DMS114 treated with DMSO at 0.1 percent for 48 hours (cell line): ENCODE measurements around the gene DCUN1D3.
"Not testable (repeated sequence)": the region's sequence is repeated elsewhere in the genome, so short reads cannot be mapped to it uniquely, and the experiment has no call there.

Source experiments
- DNase-seq: peaks from one replicate; lab custom pipeline; 2025; ENCODE audit not compliant: unreplicated experiment; lab: John Stamatoyannopoulos, UW

Gene DCUN1D3, protein sequence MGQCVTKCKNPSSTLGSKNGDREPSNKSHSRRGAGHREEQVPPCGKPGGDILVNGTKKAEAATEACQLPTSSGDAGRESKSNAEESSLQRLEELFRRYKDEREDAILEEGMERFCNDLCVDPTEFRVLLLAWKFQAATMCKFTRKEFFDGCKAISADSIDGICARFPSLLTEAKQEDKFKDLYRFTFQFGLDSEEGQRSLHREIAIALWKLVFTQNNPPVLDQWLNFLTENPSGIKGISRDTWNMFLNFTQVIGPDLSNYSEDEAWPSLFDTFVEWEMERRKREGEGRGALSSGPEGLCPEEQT

GRCh38 chr16:20900299-20901067 lies at the start of gene DCUN1D3, which contains the start of gene LYRM1:
TSS of gene DCUN1D3 (minus strand) at chr16:20900358. CDS start at chr16:20862538, 37,820 bp downstream.
TSS of gene LYRM1 (plus strand) at chr16:20900771. CDS start at chr16:20915556, 14,785 bp downstream.
- peak; percentile 93 for DNase-seq

- DNase-seq, result no peak
Observed at GRCh38 chr16:20949660-20950059, 49.5 kb upstream of the DCUN1D3 start.

DNA sequence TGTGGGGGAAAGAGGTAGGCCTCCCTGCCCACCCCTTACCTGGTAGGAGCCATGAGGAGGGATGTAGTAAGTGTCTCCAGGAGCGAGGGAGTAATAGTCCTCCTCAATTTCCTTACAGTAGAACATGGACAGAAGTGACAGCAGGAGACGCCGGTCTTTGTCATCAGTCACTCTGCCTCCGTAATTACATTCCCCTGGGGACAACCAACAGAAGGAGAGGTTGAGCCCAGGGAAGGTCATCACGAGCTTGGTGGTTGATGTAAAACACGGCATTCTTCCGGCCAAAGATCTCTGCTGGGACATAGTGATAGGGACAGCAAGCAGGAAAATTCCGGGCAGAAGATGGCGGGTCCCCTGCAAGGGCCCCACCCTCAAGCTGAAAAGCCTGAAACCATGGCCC lies 48.3 kb upstream of the DCUN1D3 start:
- DNase-seq, result no peak

- DNase-seq, result no peak
Observed at GRCh38 chr16:20946015-20946629, 46.0 kb upstream of the DCUN1D3 start.

DNA sequence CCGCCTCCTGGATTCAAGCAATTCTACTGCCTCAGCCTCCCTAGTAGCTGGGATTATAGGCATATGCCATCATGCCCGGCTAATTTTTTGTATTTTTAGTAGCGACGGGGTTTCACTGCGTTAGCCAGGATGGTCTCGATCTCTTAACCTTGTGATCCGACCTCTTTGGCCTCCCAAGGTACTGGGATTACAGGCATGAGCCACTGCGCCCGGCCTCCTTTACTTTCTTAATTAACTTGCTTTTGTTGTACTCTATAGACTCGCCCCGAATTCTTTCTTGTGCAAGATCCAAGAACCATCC lies 45.4 kb upstream of the DCUN1D3 start:
- DNase-seq, result not testable (repeated sequence)

DNA sequence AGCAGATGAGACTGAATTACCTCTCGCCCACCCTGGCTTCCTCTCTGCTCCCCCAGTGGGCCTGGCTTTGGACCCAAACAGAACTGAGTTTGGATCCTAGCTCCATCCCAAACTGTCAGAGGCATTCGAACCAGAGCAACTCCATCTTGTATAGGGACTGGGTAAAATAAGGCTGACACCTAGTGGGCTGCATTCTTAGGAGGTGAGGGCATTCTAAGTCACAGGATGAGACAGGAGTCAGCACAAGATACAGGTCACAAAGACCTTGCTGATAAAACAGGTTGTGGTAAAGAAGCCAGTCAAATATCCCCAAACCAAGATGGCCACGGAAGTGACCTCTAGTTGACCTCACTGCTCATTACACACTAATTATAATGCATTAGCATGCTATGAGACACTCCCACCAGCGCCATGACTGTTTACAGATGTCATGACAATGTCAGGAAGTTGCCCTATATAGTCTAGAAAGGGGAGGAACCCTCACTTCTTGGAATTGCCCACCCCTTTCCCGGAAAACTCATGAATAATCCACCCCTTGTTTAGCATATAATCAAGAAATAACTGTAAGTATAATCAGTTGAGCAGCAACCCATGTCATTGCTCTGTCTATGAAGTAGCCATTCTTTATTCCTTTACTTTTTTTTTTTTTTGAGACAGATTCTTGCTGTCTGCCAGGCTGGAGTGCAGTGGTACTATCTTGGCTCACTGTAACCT lies 44.9 kb upstream of the DCUN1D3 start:
- DNase-seq, result no peak

DNA sequence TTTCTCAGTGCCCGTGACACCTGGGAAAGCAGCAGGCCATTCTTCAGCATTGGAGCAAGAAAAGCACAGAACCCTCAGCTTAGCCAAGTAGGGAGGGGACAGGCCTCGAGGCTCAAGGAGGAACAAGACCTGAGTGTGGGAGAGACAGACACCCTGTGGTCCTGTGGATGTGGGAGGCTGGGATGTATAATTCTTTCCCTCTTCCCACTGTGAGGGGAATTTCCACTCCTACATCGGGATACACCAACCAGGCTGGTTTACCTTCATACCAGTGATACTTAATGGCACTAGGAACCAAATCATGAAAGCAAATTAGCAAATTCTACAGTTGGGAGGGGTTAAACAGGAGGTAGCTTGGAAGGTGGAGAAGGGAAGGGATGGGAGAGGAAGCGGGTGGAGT lies 42.1 kb upstream of the DCUN1D3 start:
- DNase-seq, result no peak

DNA sequence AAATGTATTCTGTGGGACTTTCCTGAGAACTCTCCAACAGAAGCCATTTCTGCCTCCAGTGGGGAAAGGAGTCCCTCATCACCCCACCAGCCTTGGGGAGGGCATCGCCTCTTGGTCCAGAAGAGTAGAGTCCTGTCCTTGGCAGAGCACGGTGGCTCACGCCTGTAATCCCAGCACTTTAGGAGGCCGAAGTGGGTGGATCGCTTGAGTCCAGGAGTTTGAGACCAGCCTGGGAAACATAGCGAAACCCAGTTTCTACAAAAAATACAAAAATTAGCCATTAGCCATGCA lies 41.4 kb upstream of the DCUN1D3 start:
- DNase-seq, result no peak

DNA sequence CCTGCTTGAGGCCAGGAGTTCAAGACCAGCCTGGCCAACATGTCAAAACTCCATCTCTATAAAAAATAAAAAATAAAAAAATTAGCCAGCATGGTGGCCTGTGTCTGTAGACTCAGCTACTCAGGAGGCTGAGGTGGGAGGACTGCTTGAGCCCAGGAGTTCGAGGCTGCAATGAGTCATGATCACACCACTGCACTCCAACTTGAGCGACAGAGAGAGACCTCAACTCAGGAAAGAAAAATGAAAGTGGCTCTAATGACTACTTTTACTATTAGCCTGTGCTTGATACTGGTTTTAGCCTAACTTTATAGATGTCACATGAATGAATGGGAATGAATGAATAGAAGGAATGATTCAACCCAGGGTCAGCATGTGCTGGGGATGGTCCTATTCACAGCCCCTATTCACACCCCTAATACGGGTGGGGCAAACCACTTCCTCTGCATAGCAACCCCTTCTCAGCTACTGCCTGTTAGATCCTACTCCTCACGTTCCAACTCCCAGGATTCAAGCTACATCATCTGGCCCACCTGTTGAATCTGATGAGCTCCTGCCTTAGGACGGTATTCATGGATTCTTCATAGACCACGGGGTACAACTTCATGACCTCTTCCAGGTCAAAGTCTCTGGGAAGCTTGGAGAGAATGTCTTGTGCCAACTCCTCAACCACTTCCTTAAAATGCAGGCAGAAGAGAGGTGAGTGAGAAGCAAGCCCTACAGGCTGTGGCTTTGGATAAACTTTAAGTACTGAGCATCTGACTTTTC lies 40.9 kb upstream of the DCUN1D3 start:
- no peak for DNase-seq

- DNase-seq, result no peak
Observed at GRCh38 chr16:20939611-20940010, 39.5 kb upstream of the DCUN1D3 start.

- DNase-seq, result no peak
Observed at GRCh38 chr16:20938426-20938825, 38.3 kb upstream of the DCUN1D3 start.

GRCh38 chr16:20937736-20938135 lies 37.6 kb upstream of the DCUN1D3 start:
- DNase-seq, result no peak

DNA sequence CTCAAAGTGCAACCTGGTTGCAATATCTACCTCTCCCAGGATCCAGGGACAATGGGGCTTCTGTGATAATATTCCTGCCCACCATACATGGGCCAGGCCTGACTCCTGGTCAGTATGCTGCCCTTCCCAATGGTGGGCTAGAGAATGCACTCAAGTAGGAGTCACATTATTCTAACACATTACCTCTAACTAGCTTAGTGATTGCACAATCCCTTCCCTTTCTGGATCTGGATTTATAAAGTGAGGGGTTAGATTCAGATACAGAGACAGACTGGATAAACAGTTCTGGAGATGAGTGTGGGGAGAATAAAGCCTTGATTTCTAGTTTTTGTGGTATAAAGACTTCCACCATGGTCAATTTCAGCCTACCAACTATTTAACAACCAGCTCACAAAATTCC lies 33.4 kb upstream of the DCUN1D3 start:
- DNase-seq, result no peak

DNA sequence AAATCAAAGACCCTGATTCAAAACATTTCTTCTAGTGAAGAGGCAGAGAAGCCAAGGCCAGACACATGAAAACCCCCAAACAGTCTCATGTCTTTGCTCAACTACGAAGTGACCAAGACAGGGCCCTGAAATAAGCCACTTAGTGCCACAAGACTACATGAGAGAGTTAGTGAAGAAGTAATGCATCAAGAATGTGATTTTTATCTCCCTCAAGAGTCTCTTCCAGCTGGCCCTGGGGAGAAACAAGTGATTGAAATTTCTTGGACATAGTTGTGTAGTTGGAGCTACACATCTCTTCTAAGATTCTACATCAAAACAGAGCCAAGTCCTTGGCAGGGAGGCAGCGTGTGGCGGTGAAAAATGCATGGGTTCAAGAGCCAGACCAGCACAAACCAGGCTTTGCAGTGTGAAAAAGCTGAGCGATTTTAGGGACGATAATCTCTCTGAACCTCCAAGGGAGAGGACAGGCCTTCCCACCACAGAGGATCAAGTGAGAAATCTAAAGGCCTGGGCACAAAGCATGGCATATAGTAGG lies 31.0 kb upstream of the DCUN1D3 start:
- DNase-seq, result no peak

DNA sequence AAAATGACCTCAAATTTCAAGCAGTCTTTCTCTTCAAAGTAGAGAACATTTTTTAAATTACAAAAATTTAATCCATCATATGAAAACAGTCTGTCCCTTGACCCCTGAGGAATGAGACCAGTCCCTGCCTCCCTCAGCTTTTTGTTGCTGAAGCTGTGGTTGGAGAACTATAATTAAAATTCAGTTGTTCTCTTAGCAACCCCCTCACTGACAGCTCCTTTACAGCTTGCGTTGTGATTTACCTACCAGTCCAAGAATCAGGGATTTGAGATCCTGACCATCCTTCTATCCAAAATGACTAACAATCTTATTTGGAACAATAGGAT lies 30.2 kb upstream of the DCUN1D3 start:
- DNase-seq, result no peak

DNA sequence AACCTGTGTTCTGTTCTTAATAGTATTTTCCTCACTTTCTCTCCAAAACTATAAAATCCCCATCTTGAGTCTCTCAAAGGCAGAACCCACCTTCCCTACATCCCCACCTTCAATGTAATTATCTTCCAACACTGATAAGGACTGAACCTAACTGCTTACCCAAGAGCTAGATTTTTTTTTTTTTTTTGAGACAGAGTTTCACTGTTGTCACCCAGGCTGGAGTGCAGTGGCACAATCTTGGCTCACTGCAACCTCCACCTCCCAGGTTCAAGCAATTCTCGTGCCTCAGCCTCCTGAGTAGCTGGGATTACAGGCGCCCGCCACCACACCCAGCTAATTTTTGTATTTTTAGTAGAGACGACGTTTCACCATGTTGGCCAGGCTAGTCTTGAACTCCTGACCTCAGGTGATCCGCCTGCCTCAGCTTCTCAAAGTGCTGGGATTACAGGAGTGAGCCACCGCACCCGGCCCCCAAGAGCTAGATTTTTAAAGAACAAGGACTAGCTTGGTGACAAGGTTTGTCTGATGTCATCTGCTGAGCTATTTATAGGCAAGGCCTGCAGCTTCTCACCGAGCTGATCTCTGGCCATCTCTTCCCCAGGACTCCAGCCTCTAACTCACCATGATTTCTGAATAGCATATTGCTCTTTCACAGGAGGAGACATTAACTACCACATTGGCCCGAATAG lies 29.7 kb upstream of the DCUN1D3 start:
- DNase-seq, result not testable (repeated sequence)

DNA sequence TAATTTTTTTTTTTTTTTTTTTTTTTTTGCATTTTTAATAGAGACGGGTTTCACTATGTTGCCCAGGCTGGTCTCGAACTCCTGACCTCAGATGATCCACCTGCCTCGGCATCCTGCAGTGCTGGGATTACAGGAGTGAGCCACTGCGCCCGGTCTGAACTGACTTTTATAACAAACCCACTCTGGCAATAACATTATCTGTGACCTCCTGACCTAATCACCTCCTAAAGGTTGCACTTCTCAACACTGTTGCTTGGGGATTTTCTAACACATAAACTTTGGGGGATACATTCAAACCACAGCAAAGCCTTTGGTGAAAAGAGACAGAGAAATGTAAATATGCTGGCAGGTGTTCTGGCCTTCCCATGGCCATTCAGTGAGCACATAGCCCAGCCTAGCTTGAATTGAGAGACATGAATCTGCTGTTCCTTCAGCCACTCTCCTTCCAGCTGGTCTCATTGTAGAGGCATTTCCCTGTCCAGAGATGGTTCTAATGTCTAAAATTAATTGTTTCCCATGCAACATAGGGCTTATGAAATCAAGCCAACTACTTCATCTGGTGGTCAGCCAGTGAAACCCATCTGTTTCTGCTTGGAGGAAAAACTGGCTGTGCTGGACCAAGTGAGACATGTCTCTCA lies 28.7 kb upstream of the DCUN1D3 start:
- no peak for DNase-seq

- DNase-seq, result no peak
Observed at GRCh38 chr16:20925751-20926150, 25.6 kb upstream of the DCUN1D3 start.

DNA sequence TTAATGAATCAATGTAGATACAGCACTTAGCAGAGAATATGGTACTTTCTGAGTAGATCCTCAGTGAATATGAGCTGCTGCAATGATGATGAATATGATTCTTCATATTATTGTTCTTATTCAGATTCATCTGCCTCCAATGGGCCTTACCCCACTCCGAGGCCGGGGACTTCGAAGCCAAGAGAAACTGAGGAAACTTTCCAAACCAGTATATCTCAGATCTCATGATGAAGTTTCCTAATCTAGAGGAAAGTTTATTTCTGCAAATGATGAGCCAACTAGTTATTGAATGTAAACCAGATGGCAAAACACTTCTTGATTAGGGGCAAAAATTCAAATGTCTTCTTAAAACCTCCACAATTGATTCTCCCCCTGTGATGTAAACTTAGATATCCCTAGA lies 23.7 kb upstream of the DCUN1D3 start:
- no peak for DNase-seq

DNA sequence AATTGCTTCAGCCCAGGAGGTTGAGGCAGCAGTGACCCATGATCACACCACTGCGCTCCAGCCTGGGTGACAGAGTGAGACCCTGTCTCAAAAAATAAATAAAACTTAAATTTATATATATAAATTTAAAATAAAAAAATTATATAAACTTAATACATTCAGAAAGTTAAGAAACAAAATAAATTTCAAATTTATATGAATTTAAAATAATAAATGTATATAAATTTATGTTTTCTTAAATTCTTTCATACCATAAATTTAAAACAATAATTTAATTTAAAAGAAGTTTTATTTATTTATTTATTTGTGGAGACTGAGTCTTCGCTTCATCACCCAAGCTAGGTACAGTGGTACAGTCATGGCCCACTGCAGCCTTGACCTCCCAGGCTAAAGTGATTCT lies 20.6 kb upstream of the DCUN1D3 start:
- no peak for DNase-seq
